Stimulated activated effector memory CD8-positive, alpha-beta T cell treated with anti-CD3 and anti-CD28 coated beads, Interleukin-12 subunit alpha, Interleukin-12 subunit beta, amount 100 ng/mL, for 72 hours (primary cell): Measurements from ENCODE around the gene MRAP2.
"Not testable (repeated sequence)": the region's sequence is repeated elsewhere in the genome, so short reads cannot be mapped to it uniquely, and the experiment has no call there.

Experiments
- ATAC-seq: fragments of 150-1000 bp; cut with Tn5 transposase; 2 replicates; pipeline ENCODE4 v1.10.0; 2021
- DNase-seq, 2 donors: peaks; one replicate each; pipeline ENCODE4 v3.0.0; 2021 to 2022; ENCODE audit warnings: low spot score in 2 of 2
- H3K27ac Mint-ChIP-seq: one replicate; pipeline ENCODE4 v1.8.0; 2022; ENCODE audit warnings: mild to moderate bottlenecking, mixed read lengths
- H3K36me3 Mint-ChIP-seq: one replicate; pipeline ENCODE4 v1.8.0; 2022; ENCODE audit warnings: mild to moderate bottlenecking, mixed read lengths
- H3K4me1 Mint-ChIP-seq: one replicate; pipeline ENCODE4 v1.8.0; 2022; ENCODE audit warnings: mixed read lengths
- H3K4me3 Mint-ChIP-seq: one replicate; pipeline ENCODE4 v1.8.0; 2022; ENCODE audit warnings: mild to moderate bottlenecking, mixed read lengths
- H3K9me3 Mint-ChIP-seq: one replicate; pipeline ENCODE4 v1.8.0; 2022; ENCODE audit warnings: mixed read lengths

MRAP2 gene

GRCh38 chr6:84019141-84019841 lies 14.3 kb upstream of the MRAP2 start:
- no peaks in the 10 kb centered on the region for H3K9me3 Mint-ChIP-seq
- H3K4me1 Mint-ChIP-seq = no peaks in the 10 kb centered on the region
- DNase-seq (no peak), ATAC-seq (no peak)
- H3K27ac Mint-ChIP-seq = no peak overlapping the region
- no peak overlapping the region for H3K4me3 Mint-ChIP-seq
- H3K36me3 Mint-ChIP-seq = no peaks in the 10 kb centered on the region

- no peak for ATAC-seq
- no peak for DNase-seq
- no peak overlapping the region for H3K4me3 Mint-ChIP-seq
- no peak overlapping the region for H3K27ac Mint-ChIP-seq
- H3K9me3 Mint-ChIP-seq = no peaks in the 10 kb centered on the region
- H3K4me1 Mint-ChIP-seq = no peaks in the 10 kb centered on the region
- H3K36me3 Mint-ChIP-seq = no peaks in the 10 kb centered on the region
These were observed 13.7 kb upstream of the MRAP2 start for GRCh38 chr6:84019842-84020211.

GRCh38 chr6:84021625-84022024 lies 11.9 kb upstream of the MRAP2 start:
- DNase-seq (no peak), ATAC-seq (no peak)
- Mint-ChIP-seq H3K4me3 (no peak overlapping the region), H3K4me1 (no peaks in the 10 kb centered on the region), H3K36me3 (no peaks in the 10 kb centered on the region), H3K27ac (no peak overlapping the region), H3K9me3 (peaks cover 5% of the 10 kb centered on the region)

- peaks cover 5% of the 10 kb centered on the region for H3K9me3 Mint-ChIP-seq
- H3K4me1 Mint-ChIP-seq = no peaks in the 10 kb centered on the region
- H3K27ac Mint-ChIP-seq = no peak overlapping the region
- H3K36me3 Mint-ChIP-seq = no peaks in the 10 kb centered on the region
- ATAC-seq (no peak), DNase-seq (no peak)
- H3K4me3 Mint-ChIP-seq = no peak overlapping the region
These were observed 6.8 kb upstream of the MRAP2 start for GRCh38 chr6:84026721-84027164.

GRCh38 chr6:84027340-84028181 lies 6.0 kb upstream of the MRAP2 start:
- no peak overlapping the region for H3K4me3 Mint-ChIP-seq
- H3K4me1 Mint-ChIP-seq = no peaks in the 10 kb centered on the region
- no peaks in the 10 kb centered on the region for H3K36me3 Mint-ChIP-seq
- no peak for ATAC-seq
- no peak overlapping the region for H3K27ac Mint-ChIP-seq
- DNase-seq = no peak
- H3K9me3 Mint-ChIP-seq = peaks cover 5% of the 10 kb centered on the region

- ATAC-seq = no peak
These were observed 5.2 kb upstream of the MRAP2 start for GRCh38 chr6:84028350-84028749.

GRCh38 chr6:84032000-84032399 lies 1.6 kb upstream of the MRAP2 start:
- H3K4me1 Mint-ChIP-seq, H3K36me3 Mint-ChIP-seq, ATAC-seq, H3K9me3 Mint-ChIP-seq, H3K27ac Mint-ChIP-seq, H3K4me3 Mint-ChIP-seq, DNase-seq: not testable (repeated sequence)

More at GRCh38 chr6:84028350-84028749, 5.2 kb upstream of the MRAP2 start:
- Mint-ChIP-seq H3K9me3 (peaks cover 5% of the 10 kb centered on the region), H3K4me3 (no peak overlapping the region), H3K4me1 (no peaks in the 10 kb centered on the region), H3K27ac (no peak overlapping the region), H3K36me3 (no peaks in the 10 kb centered on the region)
- DNase-seq = no peak

GRCh38 chr6:84035484-84035883 lies 1.9 kb downstream of the MRAP2 start:
- no peak for ATAC-seq
- H3K9me3 Mint-ChIP-seq = no peaks in the 10 kb centered on the region
- H3K4me3 Mint-ChIP-seq = no peak overlapping the region
- no peaks in the 10 kb centered on the region for H3K36me3 Mint-ChIP-seq
- H3K4me1 Mint-ChIP-seq = no peaks in the 10 kb centered on the region
- no peak overlapping the region for H3K27ac Mint-ChIP-seq
- DNase-seq = no peak

GRCh38 chr6:84037425-84038089 lies 4.0 kb downstream of the MRAP2 start:
- ATAC-seq (peak; percentile 25), DNase-seq (no peak)
- Mint-ChIP-seq H3K4me3 (no peak overlapping the region), H3K4me1 (no peaks in the 10 kb centered on the region), H3K36me3 (no peaks in the 10 kb centered on the region), H3K27ac (no peak overlapping the region), H3K9me3 (no peaks in the 10 kb centered on the region)

- Mint-ChIP-seq H3K9me3 (no peaks in the 10 kb centered on the region), H3K4me1 (no peaks in the 10 kb centered on the region), H3K36me3 (no peaks in the 10 kb centered on the region), H3K27ac (no peak overlapping the region), H3K4me3 (no peak overlapping the region)
- ATAC-seq = no peak
- no peak for DNase-seq
These were observed 9.0 kb downstream of the MRAP2 start for GRCh38 chr6:84042603-84043002.

- H3K4me1 Mint-ChIP-seq = no peaks in the 10 kb centered on the region
These were observed 10.0 kb downstream of the MRAP2 start for GRCh38 chr6:84043555-84043954.

GRCh38 chr6:84046755-84047154 lies 13.2 kb downstream of the MRAP2 start:
- ATAC-seq (no peak), DNase-seq (no peak)
- Mint-ChIP-seq H3K27ac (no peak overlapping the region), H3K9me3 (no peaks in the 10 kb centered on the region), H3K4me3 (no peak overlapping the region), H3K4me1 (no peaks in the 10 kb centered on the region), H3K36me3 (no peaks in the 10 kb centered on the region)

More at GRCh38 chr6:84043555-84043954, 10.0 kb downstream of the MRAP2 start:
- ATAC-seq (no peak), DNase-seq (no peak)
- no peaks in the 10 kb centered on the region for H3K9me3 Mint-ChIP-seq
- no peak overlapping the region for H3K27ac Mint-ChIP-seq
- no peaks in the 10 kb centered on the region for H3K36me3 Mint-ChIP-seq
- no peak overlapping the region for H3K4me3 Mint-ChIP-seq

GRCh38 chr6:84048588-84048987 lies 15.0 kb downstream of the MRAP2 start:
- no peaks in the 10 kb centered on the region for H3K36me3 Mint-ChIP-seq
- DNase-seq = no peak
- no peak overlapping the region for H3K4me3 Mint-ChIP-seq
- no peak overlapping the region for H3K27ac Mint-ChIP-seq
- ATAC-seq = no peak
- H3K4me1 Mint-ChIP-seq = no peaks in the 10 kb centered on the region
- no peaks in the 10 kb centered on the region for H3K9me3 Mint-ChIP-seq

GRCh38 chr6:84050408-84050807 lies 16.8 kb downstream of the MRAP2 start:
- no peak for DNase-seq
- H3K4me1 Mint-ChIP-seq = no peaks in the 10 kb centered on the region
- ATAC-seq = no peak
- no peaks in the 10 kb centered on the region for H3K36me3 Mint-ChIP-seq
- no peaks in the 10 kb centered on the region for H3K9me3 Mint-ChIP-seq
- no peak overlapping the region for H3K4me3 Mint-ChIP-seq
- H3K27ac Mint-ChIP-seq = no peak overlapping the region

- no peak overlapping the region for H3K4me3 Mint-ChIP-seq
- H3K27ac Mint-ChIP-seq = no peak overlapping the region
- no peak for DNase-seq
- ATAC-seq = no peak
- H3K4me1 Mint-ChIP-seq = no peaks in the 10 kb centered on the region
- no peaks in the 10 kb centered on the region for H3K9me3 Mint-ChIP-seq
- H3K36me3 Mint-ChIP-seq = no peaks in the 10 kb centered on the region
These were observed 18.8 kb downstream of the MRAP2 start for GRCh38 chr6:84052204-84052882.
